Right lobe of liver (tissue), 4 donors: ENCODE results near the gene TP53BP1.

Experiments used
- CTCF ChIP-seq, 4 donors: fragments of 200-600 bp in 3 of 4; fragments of 450-650 bp in 1 of 4; IDR thresholded peaks; one replicate each; pipeline versions ENCODE4 v1.5.1 to v1.8.0; 2016 to 2022; ENCODE audit warnings: antibody characterized with exemption in 4 of 4, mild to moderate bottlenecking in 2 of 4
- POLR2A ChIP-seq: fragments of 450-650 bp; IDR thresholded peaks from one replicate; pipeline ENCODE4 v1.6.1; 2017; ENCODE audit warnings: antibody characterized with exemption, mild to moderate bottlenecking
- donor health status: DM: no; HTN: no; CAD: no.
- donor health status: DM: no; HTN: no; CAD: no.
- donor health status: DM: no; HTN: yes; CAD: no.

GRCh38 chr15:43519196-43519595, 26.2 kb upstream of the TP53BP1 start:
- TF ChIP-seq CTCF (IDR thresholded peaks at IDR 0.05), result no peak
- no peak for TF ChIP-seq POLR2A
